H9 (cell line): ENCODE measurements around the gene SERP1. TPM values are rescaled to one million over a fixed set of nuclear protein-coding genes. Genes with fewer than 3 reads are reported as not detected.

Experiments
- DNase-seq: peaks from one replicate; pipeline ENCODE4 v3.0.0-alpha.2; 2017
- H2AFZ ChIP-seq: one replicate; pipeline ENCODE4 v1.6.1; 2013; ENCODE audit warnings: mild to moderate bottlenecking, low read length, control low read depth, moderate library complexity
- H2AK5ac ChIP-seq: 2 replicates; pipeline ENCODE4 v1.6.1; 2013; ENCODE audit warnings: low read length, control low read depth, mixed read lengths; ENCODE audit not compliant: insufficient read length
- H2BK120ac ChIP-seq: one replicate; pipeline ENCODE4 v1.6.1; 2013; ENCODE audit warnings: low read depth, mild to moderate bottlenecking, low read length, control low read depth, inconsistent platforms; ENCODE audit not compliant: poor library complexity, severe bottlenecking
- H2BK12ac ChIP-seq: 2 replicates; pipeline ENCODE4 v1.6.1; 2013; ENCODE audit warnings: low read length, control low read depth, mixed read lengths, low read depth; ENCODE audit not compliant: insufficient read length
- H2BK15ac ChIP-seq: 2 replicates; pipeline ENCODE4 v1.6.1; 2013; ENCODE audit warnings: low read depth, low read length, control low read depth
- H2BK20ac ChIP-seq: one replicate; pipeline ENCODE4 v1.6.1; 2013; ENCODE audit warnings: low read depth, mild to moderate bottlenecking, low read length, control low read depth, inconsistent platforms; ENCODE audit not compliant: poor library complexity, severe bottlenecking
- H2BK5ac ChIP-seq: 2 replicates; pipeline ENCODE4 v1.6.1; 2013; ENCODE audit warnings: low read length, control low read depth, mixed read lengths; ENCODE audit not compliant: insufficient read length
- H3K14ac ChIP-seq: 2 replicates; pipeline ENCODE4 v1.6.1; 2013; ENCODE audit warnings: low read length, control low read depth; ENCODE audit not compliant: insufficient read depth
- H3K18ac ChIP-seq: 2 replicates; pipeline ENCODE4 v1.6.1; 2013; ENCODE audit warnings: low read depth, mild to moderate bottlenecking, mixed read lengths, low read length, control low read depth; ENCODE audit not compliant: insufficient read length
- H3K23ac ChIP-seq: 2 replicates; pipeline ENCODE4 v1.6.1; 2013; ENCODE audit warnings: low read length, control low read depth, mixed read lengths, low read depth; ENCODE audit not compliant: insufficient read length
- H3K23me2 ChIP-seq: 2 replicates; pipeline ENCODE4 v1.6.1; 2013; ENCODE audit warnings: low read depth, mild to moderate bottlenecking, mixed read lengths, low read length, control low read depth; ENCODE audit not compliant: insufficient read length, poor library complexity, severe bottlenecking
- H3K27ac ChIP-seq: 2 replicates; pipeline ENCODE4 v1.5.1; 2013; ENCODE audit warnings: low read length, control low read depth, mixed read lengths, low read depth; ENCODE audit not compliant: insufficient read length
- H3K27me3 ChIP-seq: 2 replicates; pipeline ENCODE4 v1.6.1; 2013; ENCODE audit warnings: low read length, control low read depth, inconsistent platforms; ENCODE audit not compliant: insufficient read depth
- H3K4ac ChIP-seq: 2 replicates; pipeline ENCODE4 v1.6.1; 2013; ENCODE audit warnings: low read depth, mild to moderate bottlenecking, control low read depth, inconsistent platforms, low read length, moderate library complexity
- H3K4me1 ChIP-seq: 2 replicates; pipeline ENCODE4 v1.6.1; 2013; ENCODE audit warnings: low read length, control low read depth, inconsistent platforms; ENCODE audit not compliant: insufficient read depth
- H3K4me2 ChIP-seq: 2 replicates; pipeline ENCODE4 v1.6.1; 2013; ENCODE audit warnings: low read length, control low read depth, mixed read lengths; ENCODE audit not compliant: insufficient read length, insufficient read depth
- H3K56ac ChIP-seq: 2 replicates; pipeline ENCODE4 v1.6.1; 2013; ENCODE audit warnings: low read depth, mild to moderate bottlenecking, mixed read lengths, low read length, control low read depth; ENCODE audit not compliant: insufficient read length
- H3K79me1 ChIP-seq: 2 replicates; pipeline ENCODE4 v1.6.1; 2013; ENCODE audit warnings: low read depth, mild to moderate bottlenecking, moderate library complexity, low read length, control low read depth, inconsistent platforms; ENCODE audit not compliant: insufficient read depth, poor library complexity, severe bottlenecking
- H3K79me2 ChIP-seq: 2 replicates; pipeline ENCODE4 v1.6.1; 2013; ENCODE audit warnings: low read length, control low read depth, inconsistent platforms; ENCODE audit not compliant: insufficient read depth
- H3K9ac ChIP-seq: 2 replicates; pipeline ENCODE4 v1.6.1; 2013; ENCODE audit warnings: low read length, control low read depth, mixed read lengths; ENCODE audit not compliant: insufficient read length; ENCODE audit errors: extremely low read depth
- H3K9me3 ChIP-seq: one replicate; pipeline ENCODE4 v1.6.1; 2013; ENCODE audit warnings: low read depth, low read length, inconsistent platforms; ENCODE audit not compliant: control insufficient read depth
- H3T11ph ChIP-seq: one replicate; pipeline ENCODE4 v1.6.1; 2013; ENCODE audit warnings: mild to moderate bottlenecking, low read length, control low read depth, inconsistent platforms
- H4K20me1 ChIP-seq: one replicate; pipeline ENCODE4 v1.6.1; 2013; ENCODE audit not compliant: control insufficient read depth, insufficient read length, insufficient read depth
- H4K5ac ChIP-seq: 2 replicates; pipeline ENCODE4 v1.6.1; 2013; ENCODE audit warnings: low read depth, mild to moderate bottlenecking, mixed read lengths, low read length, control low read depth; ENCODE audit not compliant: insufficient read length
- H4K8ac ChIP-seq: replicated peaks from 2 replicates; pipeline ENCODE4 v1.6.1; 2013; ENCODE audit warnings: low read length, control low read depth, mixed read lengths, low read depth; ENCODE audit not compliant: insufficient read length
- H4K91ac ChIP-seq: 2 replicates; pipeline ENCODE4 v1.6.1; 2013; ENCODE audit warnings: low read depth, mild to moderate bottlenecking, moderate library complexity, mixed read lengths, low read length, control low read depth; ENCODE audit not compliant: insufficient read length
- H3K27ac Mint-ChIP-seq, 3 experiments: 2 replicates in 2 of 3; 3 replicates in 1 of 3; pipeline ENCODE4 v1.8.0; 2020 to 2021; ENCODE audit warnings: mixed read lengths in 3 of 3, mild to moderate bottlenecking in 1 of 3, moderate library complexity in 1 of 3
- H3K27me3 Mint-ChIP-seq: 2 replicates; pipeline ENCODE4 v1.8.0; 2021; ENCODE audit warnings: low read depth, mild to moderate bottlenecking, moderate library complexity, mixed read lengths
- H3K36me3 Mint-ChIP-seq, 3 experiments: 2 replicates in 2 of 3; 3 replicates in 1 of 3; pipeline ENCODE4 v1.8.0; 2020 to 2021; ENCODE audit warnings: low read depth in 3 of 3, mixed read lengths in 3 of 3; ENCODE audit not compliant: insufficient read depth in 1 of 3
- H3K4me1 Mint-ChIP-seq, 2 experiments: 2 replicates each; pipeline ENCODE4 v1.8.0; 2020; ENCODE audit warnings: mixed read lengths in 2 of 2
- H3K4me3 Mint-ChIP-seq, 2 experiments: 2 replicates in 1 of 2; 3 replicates in 1 of 2; pipeline ENCODE4 v1.8.0; 2020 to 2021; ENCODE audit warnings: mild to moderate bottlenecking in 2 of 2, mixed read lengths in 2 of 2, moderate library complexity in 1 of 2
- H3K9me3 Mint-ChIP-seq, 2 experiments: 2 replicates in 1 of 2; 3 replicates in 1 of 2; pipeline ENCODE4 v1.8.0; 2020; ENCODE audit warnings: mild to moderate bottlenecking in 2 of 2, mixed read lengths in 2 of 2, moderate library complexity in 1 of 2
- CTCF ChIP-seq: fragments of 200-600 bp; sonication (generic); conservative IDR thresholded peaks from 3 replicates; pipeline ENCODE4 v1.8.0; 2021; ENCODE audit warnings: antibody characterized with exemption, mild to moderate bottlenecking
- WGBS: extraction: QIAGEN DNeasy Blood & Tissue Kit; methylation state at CpG from one replicate; pipeline ENCODE4 v1.1.7; 2013; ENCODE audit warnings: missing lambda C conversion rate, low lambda C conversion rate, mixed read lengths; ENCODE audit not compliant: insufficient read length; ENCODE audit errors: extremely low coverage; 5-methylcytosine and 5-hydroxymethylcytosine counted together
- total RNA-seq: library from RNA; stranded (reverse); gene quantifications from 2 replicates; pipeline ENCODE4 v1.2.1, GENCODE V29; 2021

The SERP1 gene
- total RNA-seq, 1 experiment from 2014 or later = 84.8 TPM

DNA sequence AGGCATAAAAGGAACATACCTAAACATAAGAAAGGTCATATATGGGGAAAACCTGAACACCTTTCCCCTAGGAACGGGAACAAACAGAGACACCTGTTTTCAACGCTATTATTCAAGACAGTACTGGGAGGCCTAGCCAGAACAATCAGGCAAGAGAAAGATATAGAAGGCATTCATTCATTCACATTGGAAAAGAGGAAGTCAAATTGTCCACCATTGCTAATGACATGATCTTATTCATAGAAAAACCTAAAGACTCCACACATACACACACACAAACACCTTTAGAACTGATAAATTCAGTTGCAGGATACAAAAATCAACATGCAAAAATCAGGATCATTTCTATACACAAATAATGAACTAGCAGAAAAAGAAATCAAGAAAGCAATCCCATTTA, 36.5 kb downstream of the SERP1 start:
- Histone ChIP-seq H3T11ph (no peak overlapping the region), H3K18ac (no peak overlapping the region), H2BK12ac (no peak overlapping the region), H2AK5ac (no peak overlapping the region), H2BK5ac (no peak overlapping the region), H4K5ac (no peak overlapping the region), H3K9me3 (no peaks in the 10 kb centered on the region), H4K91ac (no peak overlapping the region), H3K14ac (no peak overlapping the region), H4K8ac (no peak overlapping the region), H2AFZ (no peak overlapping the region), H3K9ac (no peak overlapping the region), H3K79me2 (no peaks in the 10 kb centered on the region), H4K20me1 (no peaks in the 10 kb centered on the region), H2BK20ac (no peak overlapping the region), H2BK120ac (no peak overlapping the region), H3K4me1 (peaks cover 5% of the 10 kb centered on the region; the same call in 1 of the 2 replicates), H3K4ac (no peak overlapping the region), H3K27ac (no peak overlapping the region), H3K79me1 (no peaks in the 10 kb centered on the region), H2BK15ac (no peak overlapping the region), H3K4me2 (no peak overlapping the region), H3K23ac (no peak overlapping the region), H3K27me3 (no peaks in the 10 kb centered on the region), H3K23me2 (no peaks in the 10 kb centered on the region), H3K56ac (no peak overlapping the region)
- WGBS = no CpG with 5 or more reads among the region's 2 CpGs
- DNase-seq = no peak
- no peak for TF ChIP-seq CTCF
- no peaks in the 10 kb centered on the region; a peak in 1 of 7 replicates for H3K36me3 Mint-ChIP-seq
- peaks cover 4 to 5% of the 10 kb centered on the region in 2 experiments; a peak in 3 of 5 replicates for H3K9me3 Mint-ChIP-seq
- H3K4me1 Mint-ChIP-seq = peaks cover 25 to 28% of the 10 kb centered on the region in 2 experiments
- H3K4me3 Mint-ChIP-seq = no peak overlapping the region
- H3K27me3 Mint-ChIP-seq = no peaks in the 10 kb centered on the region; the same call in none of the 2 replicates
- H3K27ac Mint-ChIP-seq = no peak overlapping the region
